Stimulated activated naive CD8-positive, alpha-beta T cell treated with anti-CD3 and anti-CD28 coated beads, Interleukin-15, Interleukin-2, amounts not matched to agents 100 ng/mL and 50 ng/mL, for 24 hours (primary cell): ENCODE results near the gene STT3B.

Source experiments
- H3K27ac Mint-ChIP-seq: one replicate; pipeline ENCODE4 v1.8.0; 2021; ENCODE audit warnings: mild to moderate bottlenecking, mixed read lengths
- H3K27me3 Mint-ChIP-seq: one replicate; pipeline ENCODE4 v1.8.0; 2021; ENCODE audit warnings: mixed read lengths
- H3K36me3 Mint-ChIP-seq: one replicate; pipeline ENCODE4 v1.8.0; 2021; ENCODE audit warnings: low read depth, mixed read lengths
- H3K4me1 Mint-ChIP-seq: one replicate; pipeline ENCODE4 v1.8.0; 2021; ENCODE audit warnings: low read depth, mixed read lengths
- H3K4me3 Mint-ChIP-seq: one replicate; pipeline ENCODE4 v1.8.0; 2021; ENCODE audit warnings: mild to moderate bottlenecking, mixed read lengths
- H3K9me3 Mint-ChIP-seq: one replicate; pipeline ENCODE4 v1.8.0; 2021; ENCODE audit warnings: mixed read lengths

The STT3B gene

DNA sequence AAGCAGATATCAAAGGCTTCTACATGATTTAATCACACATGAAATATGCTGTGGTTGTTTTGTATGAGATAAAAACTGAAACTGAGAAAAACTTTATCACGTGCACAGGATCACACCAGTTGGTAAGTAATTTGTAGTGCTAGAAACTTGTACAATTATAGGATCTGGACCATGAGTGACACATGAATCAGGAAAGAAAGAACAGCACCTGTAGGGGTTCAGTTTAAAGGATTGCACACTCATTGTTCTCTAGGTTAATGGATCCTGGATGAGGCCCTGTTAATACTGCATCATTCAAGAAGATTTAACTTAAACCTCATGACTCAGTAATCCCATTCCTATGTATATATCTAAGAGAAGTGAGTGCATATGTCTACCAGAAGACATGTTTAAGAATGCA is 87.9 kb downstream of the STT3B start:
- peak overlapping the region; percentile 8 for H3K27ac Mint-ChIP-seq

GRCh38 chr3:31621314-31621713 is 88.6 kb downstream of the STT3B start:
- H3K4me3 Mint-ChIP-seq, result no peak overlapping the region
- no peaks in the 10 kb centered on the region for H3K27me3 Mint-ChIP-seq
- peaks cover 25% of the 10 kb centered on the region for H3K4me1 Mint-ChIP-seq
- H3K36me3 Mint-ChIP-seq, result peaks cover 78% of the 10 kb centered on the region
- no peak overlapping the region for H3K27ac Mint-ChIP-seq
- no peaks in the 10 kb centered on the region for H3K9me3 Mint-ChIP-seq

More for the DNA sequence above, 87.9 kb downstream of the STT3B start:
- peaks cover 26% of the 10 kb centered on the region for H3K4me1 Mint-ChIP-seq
- peaks cover 78% of the 10 kb centered on the region for H3K36me3 Mint-ChIP-seq
- no peaks in the 10 kb centered on the region for H3K9me3 Mint-ChIP-seq
- H3K27me3 Mint-ChIP-seq, result no peaks in the 10 kb centered on the region
- no peak overlapping the region for H3K4me3 Mint-ChIP-seq

- H3K36me3 Mint-ChIP-seq, result peaks cover 80% of the 10 kb centered on the region
- no peaks in the 10 kb centered on the region for H3K9me3 Mint-ChIP-seq
- peaks cover 26% of the 10 kb centered on the region for H3K4me1 Mint-ChIP-seq
- H3K27me3 Mint-ChIP-seq, result no peaks in the 10 kb centered on the region
- no peak overlapping the region for H3K4me3 Mint-ChIP-seq
- H3K27ac Mint-ChIP-seq, result no peak overlapping the region
Measured at GRCh38 chr3:31622636-31623288, 90.0 kb downstream of the STT3B start.

GRCh38 chr3:31624083-31624709 is 91.5 kb downstream of the STT3B start:
- Mint-ChIP-seq H3K36me3 (peaks cover 82% of the 10 kb centered on the region), H3K4me1 (peaks cover 35% of the 10 kb centered on the region), H3K4me3 (no peak overlapping the region), H3K9me3 (no peaks in the 10 kb centered on the region), H3K27ac (no peak overlapping the region), H3K27me3 (no peaks in the 10 kb centered on the region)

DNA sequence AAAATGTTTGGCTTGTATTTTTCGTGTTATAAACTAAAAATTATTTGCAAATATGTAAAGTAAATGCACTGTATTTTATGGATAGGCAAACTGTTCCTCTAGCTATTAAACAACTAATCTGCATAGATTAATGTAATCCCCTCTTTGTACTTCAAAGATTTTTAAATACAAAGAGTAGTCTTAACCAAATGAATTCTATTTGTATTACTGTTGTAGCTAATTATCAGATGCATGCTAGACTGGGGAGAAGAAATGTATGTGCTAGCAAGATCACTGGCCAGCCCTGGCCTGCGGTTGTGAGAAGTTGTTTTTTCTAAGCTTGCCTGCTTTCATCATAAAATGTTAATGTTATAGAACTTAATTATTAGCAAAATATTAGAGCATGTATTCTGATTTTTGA is 92.6 kb downstream of the STT3B start:
- H3K27ac Mint-ChIP-seq, result no peak overlapping the region
- no peak overlapping the region for H3K4me3 Mint-ChIP-seq
- H3K27me3 Mint-ChIP-seq, result no peaks in the 10 kb centered on the region
- H3K9me3 Mint-ChIP-seq, result no peaks in the 10 kb centered on the region
- H3K4me1 Mint-ChIP-seq, result peaks cover 32% of the 10 kb centered on the region
- H3K36me3 Mint-ChIP-seq, result peaks cover 87% of the 10 kb centered on the region

GRCh38 chr3:31629054-31629453 is 96.3 kb downstream of the STT3B start:
- Mint-ChIP-seq H3K27ac (no peak overlapping the region), H3K9me3 (no peaks in the 10 kb centered on the region), H3K36me3 (peaks cover 90% of the 10 kb centered on the region), H3K27me3 (no peaks in the 10 kb centered on the region), H3K4me1 (peaks cover 23% of the 10 kb centered on the region), H3K4me3 (no peak overlapping the region)

- H3K27ac Mint-ChIP-seq, result no peak overlapping the region
- H3K36me3 Mint-ChIP-seq, result peaks cover 77% of the 10 kb centered on the region
- peaks cover 46% of the 10 kb centered on the region for H3K4me1 Mint-ChIP-seq
- no peaks in the 10 kb centered on the region for H3K27me3 Mint-ChIP-seq
- H3K9me3 Mint-ChIP-seq, result no peaks in the 10 kb centered on the region
- H3K4me3 Mint-ChIP-seq, result no peak overlapping the region
Measured at GRCh38 chr3:31634476-31634875, 101.8 kb downstream of the STT3B start.

DNA sequence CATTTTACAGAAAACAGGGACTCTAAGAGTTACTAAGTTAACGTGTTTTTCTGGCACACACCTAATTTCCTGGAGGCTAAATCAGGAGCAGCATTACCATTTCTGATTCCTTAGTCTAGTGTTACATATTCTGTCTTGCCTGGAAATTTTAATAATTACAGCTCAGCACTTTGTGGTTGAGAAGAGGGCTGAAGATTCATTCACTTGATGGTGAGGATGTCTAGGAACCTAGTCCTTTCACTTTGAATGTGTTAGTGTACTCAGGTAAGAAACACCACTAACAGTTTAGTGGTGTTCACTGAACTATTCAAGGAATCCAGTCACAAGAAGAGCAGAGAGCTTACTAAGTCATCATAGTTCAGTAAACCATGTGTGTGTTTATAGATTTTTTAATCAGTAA is 102.8 kb downstream of the STT3B start:
- Mint-ChIP-seq H3K9me3 (no peaks in the 10 kb centered on the region), H3K4me1 (peaks cover 46% of the 10 kb centered on the region), H3K27me3 (no peaks in the 10 kb centered on the region), H3K27ac (peak overlapping the region; percentile 19), H3K4me3 (no peak overlapping the region), H3K36me3 (peaks cover 66% of the 10 kb centered on the region)

- peaks cover 62% of the 10 kb centered on the region for H3K36me3 Mint-ChIP-seq
- no peaks in the 10 kb centered on the region for H3K27me3 Mint-ChIP-seq
- no peak overlapping the region for H3K4me3 Mint-ChIP-seq
- no peaks in the 10 kb centered on the region for H3K9me3 Mint-ChIP-seq
- peaks cover 46% of the 10 kb centered on the region for H3K4me1 Mint-ChIP-seq
- peak overlapping the region; percentile 19 for H3K27ac Mint-ChIP-seq
Measured at GRCh38 chr3:31636049-31636448, 103.3 kb downstream of the STT3B start.

DNA sequence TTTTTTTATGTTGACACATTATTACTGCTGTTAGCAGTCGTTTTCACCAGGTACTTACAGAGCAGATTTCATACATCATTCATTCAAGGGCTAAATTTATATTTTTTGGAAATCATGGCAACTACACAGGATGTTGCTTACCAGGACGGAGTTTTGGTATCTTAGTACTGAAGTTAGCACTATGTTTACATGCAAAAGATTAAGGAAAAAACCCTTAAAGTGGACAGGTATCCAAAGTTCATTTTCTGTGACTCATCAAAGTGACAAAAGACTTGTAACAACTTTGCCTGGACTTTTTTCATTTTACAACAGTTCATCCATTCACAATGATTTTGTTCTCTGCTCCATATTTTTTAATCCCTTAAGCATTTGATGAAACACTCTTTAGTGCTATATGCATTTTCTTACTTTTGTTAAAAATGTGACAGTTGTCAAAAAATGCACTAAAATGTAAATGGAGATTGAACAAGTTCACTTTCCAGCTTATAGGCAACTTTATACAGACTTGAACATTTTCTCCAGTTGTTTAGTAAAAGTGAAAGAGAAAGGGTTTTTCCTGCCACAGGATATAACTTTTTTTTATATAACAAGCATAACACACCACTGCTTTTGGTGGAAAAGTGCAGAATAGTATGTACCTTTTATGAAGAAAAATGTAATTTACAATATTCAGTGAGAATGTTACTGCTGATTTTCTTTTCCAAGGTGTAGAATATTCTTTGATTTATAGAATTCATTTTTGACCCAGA is 104.1 kb downstream of the STT3B start:
- peaks cover 53% of the 10 kb centered on the region for H3K36me3 Mint-ChIP-seq
- no peak overlapping the region for H3K4me3 Mint-ChIP-seq
- H3K9me3 Mint-ChIP-seq, result no peaks in the 10 kb centered on the region
- peak overlapping the region; percentile 71 for H3K27ac Mint-ChIP-seq
- no peaks in the 10 kb centered on the region for H3K27me3 Mint-ChIP-seq
- peaks cover 46% of the 10 kb centered on the region for H3K4me1 Mint-ChIP-seq

DNA sequence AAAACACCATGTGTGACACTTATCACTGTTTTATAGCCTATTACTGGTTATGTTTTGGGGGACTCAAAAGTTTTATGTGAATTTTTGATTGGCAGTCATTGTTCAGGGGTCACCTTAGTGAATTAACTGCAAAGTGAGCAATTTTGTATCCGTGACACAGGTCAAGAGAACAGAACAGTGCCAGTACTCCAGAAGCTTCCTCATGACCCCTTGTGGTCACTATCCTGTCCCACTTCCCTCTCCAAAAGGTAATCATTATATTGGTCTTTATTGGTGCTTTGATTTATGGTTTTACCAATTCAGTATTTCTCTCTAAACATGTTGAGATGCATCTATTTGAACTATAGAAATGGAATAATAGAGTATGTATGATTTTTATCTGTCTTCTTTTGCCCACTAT is 107.1 kb downstream of the STT3B start:
- Mint-ChIP-seq H3K4me1 (peaks cover 32% of the 10 kb centered on the region), H3K27ac (no peak overlapping the region), H3K4me3 (no peak overlapping the region), H3K27me3 (no peaks in the 10 kb centered on the region), H3K36me3 (peaks cover 44% of the 10 kb centered on the region), H3K9me3 (peaks cover 4% of the 10 kb centered on the region)

DNA sequence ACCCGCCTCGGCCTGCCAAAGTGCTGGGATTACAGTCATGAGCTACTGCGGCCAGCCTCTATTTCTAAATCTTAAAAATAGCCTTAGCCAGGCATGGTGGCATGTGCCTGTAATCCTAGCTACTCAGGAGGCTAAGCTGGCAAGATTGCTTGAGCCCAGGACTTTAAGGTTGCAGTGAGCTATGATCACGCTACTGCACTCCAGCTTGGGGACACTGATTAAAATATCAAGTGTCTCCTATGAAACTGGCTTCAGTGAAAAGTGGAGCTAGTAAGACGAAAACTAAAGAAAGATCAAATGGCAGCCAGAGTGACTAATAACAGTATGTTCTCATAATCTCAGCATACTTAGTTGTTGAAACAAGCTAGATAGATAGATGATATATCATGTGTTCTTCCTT is 112.5 kb downstream of the STT3B start:
- Mint-ChIP-seq H3K36me3 (peaks cover 53% of the 10 kb centered on the region), H3K4me3 (no peak overlapping the region), H3K27me3 (no peaks in the 10 kb centered on the region), H3K9me3 (peaks cover 36% of the 10 kb centered on the region), H3K4me1 (no peaks in the 10 kb centered on the region), H3K27ac (no peak overlapping the region)

GRCh38 chr3:31648286-31648968 is 115.7 kb downstream of the STT3B start:
- H3K36me3 Mint-ChIP-seq, result peaks cover 72% of the 10 kb centered on the region
- H3K9me3 Mint-ChIP-seq, result peaks cover 52% of the 10 kb centered on the region
- no peak overlapping the region for H3K4me3 Mint-ChIP-seq
- no peaks in the 10 kb centered on the region for H3K4me1 Mint-ChIP-seq
- H3K27me3 Mint-ChIP-seq, result no peaks in the 10 kb centered on the region
- no peak overlapping the region for H3K27ac Mint-ChIP-seq

DNA sequence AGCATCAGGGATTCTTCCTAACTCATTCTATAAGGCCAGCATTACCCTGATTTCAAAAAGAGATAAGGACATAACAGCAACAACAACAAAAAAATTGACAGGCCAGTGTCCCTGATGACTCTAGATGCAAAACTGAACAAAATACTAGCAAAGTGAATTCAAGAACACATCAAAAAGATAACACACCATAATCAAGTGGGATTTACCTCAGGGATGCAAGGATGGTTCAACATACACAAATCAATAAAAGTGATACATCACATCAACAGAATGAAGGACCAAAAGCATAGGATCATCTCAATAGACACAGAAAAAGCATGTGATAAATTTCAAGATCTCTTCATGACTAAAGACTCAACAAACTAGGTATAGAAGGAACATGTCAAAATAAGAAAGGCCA is 119.6 kb downstream of the STT3B start:
- Mint-ChIP-seq H3K4me1 (no peaks in the 10 kb centered on the region), H3K27ac (no peak overlapping the region), H3K36me3 (peaks cover 63% of the 10 kb centered on the region), H3K9me3 (peaks cover 72% of the 10 kb centered on the region), H3K27me3 (no peaks in the 10 kb centered on the region), H3K4me3 (no peak overlapping the region)

DNA sequence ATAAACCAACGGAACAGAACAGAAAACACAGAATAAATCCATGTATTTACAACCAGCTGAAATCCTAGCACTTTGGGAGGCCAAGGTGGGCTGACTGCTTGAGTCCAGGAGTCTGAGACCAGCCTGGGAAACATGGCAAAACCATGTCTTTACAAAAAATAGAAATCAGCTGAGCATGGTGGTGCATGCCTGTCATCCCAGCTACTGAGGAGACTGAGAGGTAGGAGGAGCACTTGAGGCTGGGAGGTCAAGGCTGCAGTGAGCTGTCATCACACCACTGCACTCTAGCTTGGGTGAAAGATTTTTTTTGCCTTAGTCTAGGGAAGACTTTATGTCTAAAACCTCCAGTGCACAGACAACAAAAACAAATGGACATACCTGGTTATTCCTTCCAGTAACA is 120.7 kb downstream of the STT3B start:
- H3K27me3 Mint-ChIP-seq, result no peaks in the 10 kb centered on the region
- no peak overlapping the region for H3K4me3 Mint-ChIP-seq
- no peak overlapping the region for H3K27ac Mint-ChIP-seq
- H3K36me3 Mint-ChIP-seq, result peaks cover 65% of the 10 kb centered on the region
- H3K9me3 Mint-ChIP-seq, result peaks cover 75% of the 10 kb centered on the region
- H3K4me1 Mint-ChIP-seq, result no peaks in the 10 kb centered on the region
